GM19351 (cell line): ENCODE measurements around the gene GNAO1.

Experiments used
- ATAC-seq: cut with Tn5 transposase; IDR thresholded peaks from one replicate; pipeline ENCODE4 v1.9.1; 2021; ENCODE audit warnings: mild to moderate bottlenecking, moderate library complexity; ENCODE audit not compliant: unreplicated experiment

Gene GNAO1

GRCh38 chr16:56234737-56235136 lies 43.4 kb downstream of the GNAO1 start:
- no peak for ATAC-seq

GRCh38 chr16:56237451-56237930 lies 46.2 kb downstream of the GNAO1 start:
- ATAC-seq, result no peak

GRCh38 chr16:56238188-56238587 lies 46.9 kb downstream of the GNAO1 start:
- ATAC-seq, result no peak

- ATAC-seq, result no peak
Measured at GRCh38 chr16:56241596-56241995, 50.3 kb downstream of the GNAO1 start.

GRCh38 chr16:56242740-56243139 lies 51.5 kb downstream of the GNAO1 start:
- ATAC-seq, result no peak

- no peak for ATAC-seq
Measured at GRCh38 chr16:56244612-56245011, 53.3 kb downstream of the GNAO1 start.

- ATAC-seq, result no peak
Measured at GRCh38 chr16:56245197-56245596, 53.9 kb downstream of the GNAO1 start.

GRCh38 chr16:56246051-56246817 lies 54.9 kb downstream of the GNAO1 start:
- ATAC-seq, result no peak

- ATAC-seq, result no peak
Measured at GRCh38 chr16:56247018-56247417, 55.7 kb downstream of the GNAO1 start.

GRCh38 chr16:56247808-56248207 lies 56.5 kb downstream of the GNAO1 start:
- ATAC-seq, result no peak

GRCh38 chr16:56252835-56253234 lies 61.5 kb downstream of the GNAO1 start:
- no peak for ATAC-seq

- ATAC-seq, result no peak
Measured at GRCh38 chr16:56255904-56256303, 64.6 kb downstream of the GNAO1 start.

GRCh38 chr16:56257239-56257638 lies 66.0 kb downstream of the GNAO1 start:
- ATAC-seq, result no peak

- ATAC-seq, result no peak
Measured at GRCh38 chr16:56257666-56258342, 66.5 kb downstream of the GNAO1 start.

- ATAC-seq, result no peak
Measured at GRCh38 chr16:56258508-56259424, 67.5 kb downstream of the GNAO1 start.

GRCh38 chr16:56259425-56259779 lies 68.1 kb downstream of the GNAO1 start:
- ATAC-seq, result no peak

- no peak for ATAC-seq
Measured at GRCh38 chr16:56260378-56261160, 69.3 kb downstream of the GNAO1 start.

GRCh38 chr16:56261656-56262055 lies 70.4 kb downstream of the GNAO1 start:
- no peak for ATAC-seq

- ATAC-seq, result no peak
Measured at GRCh38 chr16:56262148-56262547, 70.9 kb downstream of the GNAO1 start.

- no peak for ATAC-seq
Measured at GRCh38 chr16:56262551-56263245, 71.4 kb downstream of the GNAO1 start.
